ENCODE measurements around the gene MAPK8. TPM values are rescaled to one million over a fixed set of nuclear protein-coding genes. Genes with fewer than 3 reads are reported as not detected.

The MAPK8 gene
- total RNA-seq, 1 donor from 2014 or later = 47.4 TPM

DNA sequence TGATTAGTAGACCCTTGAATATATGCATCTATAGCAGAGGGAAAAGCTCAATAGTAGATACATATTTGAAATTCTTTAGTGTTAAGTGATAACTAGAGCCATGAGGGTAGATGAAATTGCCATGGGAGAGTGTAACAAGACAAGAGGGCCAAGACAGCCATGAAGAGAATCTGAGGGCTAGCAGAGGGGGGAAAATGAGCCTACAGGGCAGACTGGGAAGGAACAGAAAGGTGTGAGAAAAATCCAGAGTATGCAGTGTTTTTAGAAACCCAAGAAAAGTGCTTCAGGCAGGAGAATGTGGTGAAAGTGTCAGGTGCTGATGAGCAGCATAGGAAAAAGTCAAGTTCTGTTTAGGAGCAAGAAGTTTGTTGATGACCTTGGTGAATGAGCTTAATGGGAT lies 63.0 kb downstream of the MAPK8 start:
- no peak overlapping the region for H3K4me2 ChIP-seq (ENCODE audit: low read length)
- no peak overlapping the region for H3K4me3 Mint-ChIP-seq (ENCODE audit: unreplicated experiment)
- no peaks in the 10 kb centered on the region for H3K9me3 Mint-ChIP-seq (ENCODE audit: unreplicated experiment)
- H3K27ac Mint-ChIP-seq (ENCODE audit: unreplicated experiment) = no peak overlapping the region
- H4K20me1 ChIP-seq (ENCODE audit: insufficient read depth, low read length) = peaks cover 31% of the 10 kb centered on the region
- H3K36me3 Mint-ChIP-seq (ENCODE audit: low read depth, unreplicated experiment) = no peaks in the 10 kb centered on the region
- H3K36me3 ChIP-seq (ENCODE audit: insufficient read depth, low read length) = no peaks in the 10 kb centered on the region
- H3K9ac ChIP-seq (ENCODE audit: low read length) = no peak overlapping the region
- FAIRE-seq (no peak), DNase-seq (ENCODE audit: low read depth) (no peak)
- peaks cover 4% of the 10 kb centered on the region for H3K4me1 Mint-ChIP-seq (ENCODE audit: low read depth, unreplicated experiment)
- no peaks in the 10 kb centered on the region for H3K27me3 Mint-ChIP-seq (ENCODE audit: low read depth, unreplicated experiment)
- H3K4me1 ChIP-seq (ENCODE audit: insufficient read depth, low read length) = peaks cover 7% of the 10 kb centered on the region
- H2AFZ ChIP-seq (ENCODE audit: low read depth, low read length) = no peak overlapping the region
- no peak for TF ChIP-seq EZH2 (IDR thresholded peaks at IDR 0.05; ENCODE audit: insufficient read depth, low read length)
- no peaks in the 10 kb centered on the region for H3K27me3 ChIP-seq (ENCODE audit: insufficient read depth, low read length)
- no peaks in the 10 kb centered on the region for H3K9me3 ChIP-seq (ENCODE audit: insufficient read depth, low read depth, low read length)
- H3K27ac ChIP-seq (ENCODE audit: low read depth, low read length) = no peak overlapping the region
- peaks cover 65% of the 10 kb centered on the region for H3K79me2 ChIP-seq (ENCODE audit: insufficient read depth, low read length)
- no peak overlapping the region for H3K4me3 ChIP-seq (ENCODE audit: insufficient read depth, low read depth, low read length)

- TF ChIP-seq EZH2 (IDR thresholded peaks at IDR 0.05; ENCODE audit: insufficient read depth, low read length) = no peak
- TF ChIP-seq, protein P1, sequence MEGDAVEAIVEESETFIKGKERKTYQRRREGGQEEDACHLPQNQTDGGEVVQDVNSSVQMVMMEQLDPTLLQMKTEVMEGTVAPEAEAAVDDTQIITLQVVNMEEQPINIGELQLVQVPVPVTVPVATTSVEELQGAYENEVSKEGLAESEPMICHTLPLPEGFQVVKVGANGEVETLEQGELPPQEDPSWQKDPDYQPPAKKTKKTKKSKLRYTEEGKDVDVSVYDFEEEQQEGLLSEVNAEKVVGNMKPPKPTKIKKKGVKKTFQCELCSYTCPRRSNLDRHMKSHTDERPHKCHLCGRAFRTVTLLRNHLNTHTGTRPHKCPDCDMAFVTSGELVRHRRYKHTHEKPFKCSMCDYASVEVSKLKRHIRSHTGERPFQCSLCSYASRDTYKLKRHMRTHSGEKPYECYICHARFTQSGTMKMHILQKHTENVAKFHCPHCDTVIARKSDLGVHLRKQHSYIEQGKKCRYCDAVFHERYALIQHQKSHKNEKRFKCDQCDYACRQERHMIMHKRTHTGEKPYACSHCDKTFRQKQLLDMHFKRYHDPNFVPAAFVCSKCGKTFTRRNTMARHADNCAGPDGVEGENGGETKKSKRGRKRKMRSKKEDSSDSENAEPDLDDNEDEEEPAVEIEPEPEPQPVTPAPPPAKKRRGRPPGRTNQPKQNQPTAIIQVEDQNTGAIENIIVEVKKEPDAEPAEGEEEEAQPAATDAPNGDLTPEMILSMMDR (IDR thresholded peaks at IDR 0.05; ENCODE audit: insufficient read depth, low read depth, low read length) = no peak
- Mint-ChIP-seq H3K9me3 (ENCODE audit: unreplicated experiment) (peaks cover 4% of the 10 kb centered on the region), H3K27me3 (ENCODE audit: low read depth, unreplicated experiment) (no peaks in the 10 kb centered on the region), H3K4me3 (ENCODE audit: unreplicated experiment) (no peak overlapping the region), H3K4me1 (ENCODE audit: low read depth, unreplicated experiment) (peaks cover 5% of the 10 kb centered on the region), H3K36me3 (ENCODE audit: low read depth, unreplicated experiment) (peaks cover 4% of the 10 kb centered on the region), H3K27ac (ENCODE audit: unreplicated experiment) (no peak overlapping the region)
- Histone ChIP-seq H2AFZ (ENCODE audit: low read depth, low read length) (no peak overlapping the region), H3K79me2 (ENCODE audit: insufficient read depth, low read length) (peaks cover 14% of the 10 kb centered on the region), H3K4me2 (ENCODE audit: low read length) (no peak overlapping the region), H3K9me3 (ENCODE audit: insufficient read depth, low read depth, low read length) (no peaks in the 10 kb centered on the region), H3K9ac (ENCODE audit: low read length) (no peak overlapping the region), H3K36me3 (ENCODE audit: insufficient read depth, low read length) (no peaks in the 10 kb centered on the region), H3K27ac (ENCODE audit: low read depth, low read length) (no peak overlapping the region), H3K4me1 (ENCODE audit: insufficient read depth, low read length) (no peaks in the 10 kb centered on the region), H4K20me1 (ENCODE audit: insufficient read depth, low read length) (peaks cover 31% of the 10 kb centered on the region), H3K27me3 (ENCODE audit: insufficient read depth, low read length) (no peaks in the 10 kb centered on the region), H3K4me3 (ENCODE audit: insufficient read depth, low read depth, low read length) (no peak overlapping the region)
- FAIRE-seq = peak; percentile 66
- no peak for DNase-seq (ENCODE audit: low read depth)
Measured at GRCh38 chr10:48377751-48378530, 71.5 kb downstream of the MAPK8 start.

GRCh38 chr10:48378675-48379074 lies 72.2 kb downstream of the MAPK8 start:
- no peaks in the 10 kb centered on the region for H3K36me3 ChIP-seq (ENCODE audit: insufficient read depth, low read length)
- H4K20me1 ChIP-seq (ENCODE audit: insufficient read depth, low read length) = peaks cover 33% of the 10 kb centered on the region
- H3K9ac ChIP-seq (ENCODE audit: low read length) = no peak overlapping the region
- Mint-ChIP-seq H3K27ac (ENCODE audit: unreplicated experiment) (no peak overlapping the region), H3K27me3 (ENCODE audit: low read depth, unreplicated experiment) (no peaks in the 10 kb centered on the region), H3K9me3 (ENCODE audit: unreplicated experiment) (peaks cover 4% of the 10 kb centered on the region), H3K4me3 (ENCODE audit: unreplicated experiment) (no peak overlapping the region), H3K36me3 (ENCODE audit: low read depth, unreplicated experiment) (peaks cover 4% of the 10 kb centered on the region), H3K4me1 (ENCODE audit: low read depth, unreplicated experiment) (peaks cover 12% of the 10 kb centered on the region)
- H3K27me3 ChIP-seq (ENCODE audit: insufficient read depth, low read length) = no peaks in the 10 kb centered on the region
- no peak overlapping the region for H3K4me2 ChIP-seq (ENCODE audit: low read length)
- H3K4me1 ChIP-seq (ENCODE audit: insufficient read depth, low read length) = no peaks in the 10 kb centered on the region
- FAIRE-seq (no peak), DNase-seq (ENCODE audit: low read depth) (no peak)
- no peak for TF ChIP-seq EZH2 (IDR thresholded peaks at IDR 0.05; ENCODE audit: insufficient read depth, low read length)
- TF ChIP-seq, protein P1 (IDR thresholded peaks at IDR 0.05; ENCODE audit: insufficient read depth, low read depth, low read length) = no peak
- H3K79me2 ChIP-seq (ENCODE audit: insufficient read depth, low read length) = peaks cover 16% of the 10 kb centered on the region
- no peak overlapping the region for H3K27ac ChIP-seq (ENCODE audit: low read depth, low read length)
- H3K9me3 ChIP-seq (ENCODE audit: insufficient read depth, low read depth, low read length) = no peaks in the 10 kb centered on the region
- no peak overlapping the region for H3K4me3 ChIP-seq (ENCODE audit: insufficient read depth, low read depth, low read length)
- H2AFZ ChIP-seq (ENCODE audit: low read depth, low read length) = no peak overlapping the region
